H1 (cell line): ENCODE results near the gene SLC25A11. TPM values are rescaled to one million over a fixed set of nuclear protein-coding genes. Genes with fewer than 3 reads are reported as not detected.
A peak's percentile ranks its signal among the peaks of the same experiment; 100 is the strongest.

Source experiments
- GABPA ChIP-seq: IDR thresholded peaks from 2 replicates; pipeline ENCODE4 v1.6.1; 2011; ENCODE audit warnings: mild to moderate bottlenecking, low read length, moderate library complexity, borderline replicate concordance; ENCODE audit not compliant: insufficient read depth
- JUN ChIP-seq: IDR thresholded peaks from 2 replicates; pipeline ENCODE4 v1.6.1; 2011; ENCODE audit warnings: low read depth, mild to moderate bottlenecking, improper control_type of control experiment, low read length
- MAFK ChIP-seq: IDR thresholded peaks from 2 replicates; pipeline ENCODE4 v1.6.1; 2012; ENCODE audit warnings: low read depth, mild to moderate bottlenecking, improper control_type of control experiment, low read length
- NANOG ChIP-seq: IDR thresholded peaks from 2 replicates; pipeline ENCODE4 v1.6.1; 2011; ENCODE audit warnings: low read length, low read depth, mild to moderate bottlenecking, inconsistent platforms; ENCODE audit not compliant: insufficient read depth, poor library complexity, severe bottlenecking
- NRF1 ChIP-seq: IDR thresholded peaks from 2 replicates; pipeline ENCODE4 v1.6.1; 2011; ENCODE audit warnings: mild to moderate bottlenecking, low read depth, low read length, improper control_type of control experiment
- SIX5 ChIP-seq: IDR thresholded peaks from 2 replicates; pipeline ENCODE4 v1.6.1; 2011; ENCODE audit warnings: mild to moderate bottlenecking, low read depth, low read length
- TCF12 ChIP-seq: IDR thresholded peaks from 2 replicates; pipeline ENCODE4 v1.6.1; 2011; ENCODE audit warnings: low read depth, mild to moderate bottlenecking, low read length
- polyA plus RNA-seq, 7 experiments: library from polyadenylated mRNA; depleted of rRNA in 3 of 7; stranded (reverse) in 5 of 7; unstranded in 2 of 7; fragments of >200 nt in 5 of 7; fragments of 200-250 nt in 2 of 7; gene quantifications; 1 replicate in 5 of 7; 2 replicates in 1 of 7; 4 replicates in 1 of 7; pipeline versions ENCODE4 v1.2.1 to v1.2.3, GENCODE V29; 2011 to 2013; ENCODE audit warnings: missing spikeins in 2 of 7, mixed read lengths in 2 of 7
- total RNA-seq: library from RNA; stranded (reverse); fragmentation: NEBNext Ultra II Directional; extraction: Animal tissue kit (Norgen Biotek cat#: 25700); gene quantifications from 2 replicates; pipeline ENCODE4 v1.2.1, GENCODE V29; 2021
- TF ChIP-seq, protein P1 (sequence below): fragments of 300-600 bp; sonication (generic); IDR thresholded peaks from 2 replicates; pipeline ENCODE4 v1.7.1; 2012; ENCODE audit warnings: low read length, moderate library complexity, mild to moderate bottlenecking, inconsistent platforms; ENCODE audit not compliant: insufficient replicate concordance

The SLC25A11 gene
- total and polyA plus RNA-seq, 2 of the 8 experiments (the other 6 are each of a cell fraction or from before 2014, with no cell fraction given): 55.9 to 97.0 TPM

GRCh38 chr17:4967539-4968485, 28.0 kb upstream of the SLC25A11 start, which contains the start of gene SPAG7 (continued):
- TF ChIP-seq, protein P1, sequence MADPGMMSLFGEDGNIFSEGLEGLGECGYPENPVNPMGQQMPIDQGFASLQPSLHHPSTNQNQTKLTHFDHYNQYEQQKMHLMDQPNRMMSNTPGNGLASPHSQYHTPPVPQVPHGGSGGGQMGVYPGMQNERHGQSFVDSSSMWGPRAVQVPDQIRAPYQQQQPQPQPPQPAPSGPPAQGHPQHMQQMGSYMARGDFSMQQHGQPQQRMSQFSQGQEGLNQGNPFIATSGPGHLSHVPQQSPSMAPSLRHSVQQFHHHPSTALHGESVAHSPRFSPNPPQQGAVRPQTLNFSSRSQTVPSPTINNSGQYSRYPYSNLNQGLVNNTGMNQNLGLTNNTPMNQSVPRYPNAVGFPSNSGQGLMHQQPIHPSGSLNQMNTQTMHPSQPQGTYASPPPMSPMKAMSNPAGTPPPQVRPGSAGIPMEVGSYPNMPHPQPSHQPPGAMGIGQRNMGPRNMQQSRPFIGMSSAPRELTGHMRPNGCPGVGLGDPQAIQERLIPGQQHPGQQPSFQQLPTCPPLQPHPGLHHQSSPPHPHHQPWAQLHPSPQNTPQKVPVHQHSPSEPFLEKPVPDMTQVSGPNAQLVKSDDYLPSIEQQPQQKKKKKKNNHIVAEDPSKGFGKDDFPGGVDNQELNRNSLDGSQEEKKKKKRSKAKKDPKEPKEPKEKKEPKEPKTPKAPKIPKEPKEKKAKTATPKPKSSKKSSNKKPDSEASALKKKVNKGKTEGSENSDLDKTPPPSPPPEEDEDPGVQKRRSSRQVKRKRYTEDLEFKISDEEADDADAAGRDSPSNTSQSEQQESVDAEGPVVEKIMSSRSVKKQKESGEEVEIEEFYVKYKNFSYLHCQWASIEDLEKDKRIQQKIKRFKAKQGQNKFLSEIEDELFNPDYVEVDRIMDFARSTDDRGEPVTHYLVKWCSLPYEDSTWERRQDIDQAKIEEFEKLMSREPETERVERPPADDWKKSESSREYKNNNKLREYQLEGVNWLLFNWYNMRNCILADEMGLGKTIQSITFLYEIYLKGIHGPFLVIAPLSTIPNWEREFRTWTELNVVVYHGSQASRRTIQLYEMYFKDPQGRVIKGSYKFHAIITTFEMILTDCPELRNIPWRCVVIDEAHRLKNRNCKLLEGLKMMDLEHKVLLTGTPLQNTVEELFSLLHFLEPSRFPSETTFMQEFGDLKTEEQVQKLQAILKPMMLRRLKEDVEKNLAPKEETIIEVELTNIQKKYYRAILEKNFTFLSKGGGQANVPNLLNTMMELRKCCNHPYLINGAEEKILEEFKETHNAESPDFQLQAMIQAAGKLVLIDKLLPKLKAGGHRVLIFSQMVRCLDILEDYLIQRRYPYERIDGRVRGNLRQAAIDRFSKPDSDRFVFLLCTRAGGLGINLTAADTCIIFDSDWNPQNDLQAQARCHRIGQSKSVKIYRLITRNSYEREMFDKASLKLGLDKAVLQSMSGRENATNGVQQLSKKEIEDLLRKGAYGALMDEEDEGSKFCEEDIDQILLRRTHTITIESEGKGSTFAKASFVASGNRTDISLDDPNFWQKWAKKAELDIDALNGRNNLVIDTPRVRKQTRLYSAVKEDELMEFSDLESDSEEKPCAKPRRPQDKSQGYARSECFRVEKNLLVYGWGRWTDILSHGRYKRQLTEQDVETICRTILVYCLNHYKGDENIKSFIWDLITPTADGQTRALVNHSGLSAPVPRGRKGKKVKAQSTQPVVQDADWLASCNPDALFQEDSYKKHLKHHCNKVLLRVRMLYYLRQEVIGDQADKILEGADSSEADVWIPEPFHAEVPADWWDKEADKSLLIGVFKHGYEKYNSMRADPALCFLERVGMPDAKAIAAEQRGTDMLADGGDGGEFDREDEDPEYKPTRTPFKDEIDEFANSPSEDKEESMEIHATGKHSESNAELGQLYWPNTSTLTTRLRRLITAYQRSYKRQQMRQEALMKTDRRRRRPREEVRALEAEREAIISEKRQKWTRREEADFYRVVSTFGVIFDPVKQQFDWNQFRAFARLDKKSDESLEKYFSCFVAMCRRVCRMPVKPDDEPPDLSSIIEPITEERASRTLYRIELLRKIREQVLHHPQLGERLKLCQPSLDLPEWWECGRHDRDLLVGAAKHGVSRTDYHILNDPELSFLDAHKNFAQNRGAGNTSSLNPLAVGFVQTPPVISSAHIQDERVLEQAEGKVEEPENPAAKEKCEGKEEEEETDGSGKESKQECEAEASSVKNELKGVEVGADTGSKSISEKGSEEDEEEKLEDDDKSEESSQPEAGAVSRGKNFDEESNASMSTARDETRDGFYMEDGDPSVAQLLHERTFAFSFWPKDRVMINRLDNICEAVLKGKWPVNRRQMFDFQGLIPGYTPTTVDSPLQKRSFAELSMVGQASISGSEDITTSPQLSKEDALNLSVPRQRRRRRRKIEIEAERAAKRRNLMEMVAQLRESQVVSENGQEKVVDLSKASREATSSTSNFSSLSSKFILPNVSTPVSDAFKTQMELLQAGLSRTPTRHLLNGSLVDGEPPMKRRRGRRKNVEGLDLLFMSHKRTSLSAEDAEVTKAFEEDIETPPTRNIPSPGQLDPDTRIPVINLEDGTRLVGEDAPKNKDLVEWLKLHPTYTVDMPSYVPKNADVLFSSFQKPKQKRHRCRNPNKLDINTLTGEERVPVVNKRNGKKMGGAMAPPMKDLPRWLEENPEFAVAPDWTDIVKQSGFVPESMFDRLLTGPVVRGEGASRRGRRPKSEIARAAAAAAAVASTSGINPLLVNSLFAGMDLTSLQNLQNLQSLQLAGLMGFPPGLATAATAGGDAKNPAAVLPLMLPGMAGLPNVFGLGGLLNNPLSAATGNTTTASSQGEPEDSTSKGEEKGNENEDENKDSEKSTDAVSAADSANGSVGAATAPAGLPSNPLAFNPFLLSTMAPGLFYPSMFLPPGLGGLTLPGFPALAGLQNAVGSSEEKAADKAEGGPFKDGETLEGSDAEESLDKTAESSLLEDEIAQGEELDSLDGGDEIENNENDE: no peak
- TF ChIP-seq TCF12: no peak
- TF ChIP-seq GABPA: no peak; the same call in 1 of the 2 replicates
- no peak for TF ChIP-seq NRF1
- peak; percentile 5 for TF ChIP-seq NANOG
- TF ChIP-seq SIX5: no peak
- TF ChIP-seq JUN: no peak
- TF ChIP-seq MAFK: no peak
